SIG-M5 (cell line): ENCODE results near the gene HK1.
"Not testable (repeated sequence)": the region's sequence is repeated elsewhere in the genome, so short reads cannot be mapped to it uniquely, and the experiment has no call there.

Experiments
- DNase-seq: peaks from one replicate; lab custom pipeline; 2025; lab: John Stamatoyannopoulos, UW

The HK1 gene

DNA sequence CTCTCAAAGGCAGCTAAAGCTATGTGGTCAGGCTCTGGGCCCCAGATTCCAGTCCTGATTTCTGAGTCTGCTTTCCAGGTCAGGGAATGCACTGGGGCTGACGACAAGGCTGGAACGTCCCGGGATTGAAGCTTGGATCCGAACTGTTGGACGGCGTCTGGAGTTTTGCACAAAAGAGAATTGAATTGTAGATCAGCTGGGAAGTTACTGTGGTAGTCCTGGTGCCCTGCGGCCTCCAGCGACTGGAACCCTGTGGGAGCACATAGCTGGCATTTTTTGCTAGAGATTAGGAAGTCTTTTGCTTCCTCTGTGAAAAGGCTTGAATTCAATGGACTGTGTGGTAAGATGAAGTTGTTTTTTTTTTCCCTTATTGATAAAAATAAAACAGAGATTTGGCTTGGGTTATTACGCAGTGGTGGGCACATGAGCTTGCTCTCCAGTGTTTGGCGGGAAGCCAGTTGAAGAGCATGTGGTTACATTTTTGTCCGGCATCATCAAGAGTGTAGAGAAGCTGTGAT is at the start of gene HK1:
HK1 (plus strand) TSS at position 51 of the 518 bp plus-strand sequence.
- no peak for DNase-seq

GRCh38 chr10:69229616-69229916 is 48.7 kb upstream of the HK1 start:
- DNase-seq: no peak

DNA sequence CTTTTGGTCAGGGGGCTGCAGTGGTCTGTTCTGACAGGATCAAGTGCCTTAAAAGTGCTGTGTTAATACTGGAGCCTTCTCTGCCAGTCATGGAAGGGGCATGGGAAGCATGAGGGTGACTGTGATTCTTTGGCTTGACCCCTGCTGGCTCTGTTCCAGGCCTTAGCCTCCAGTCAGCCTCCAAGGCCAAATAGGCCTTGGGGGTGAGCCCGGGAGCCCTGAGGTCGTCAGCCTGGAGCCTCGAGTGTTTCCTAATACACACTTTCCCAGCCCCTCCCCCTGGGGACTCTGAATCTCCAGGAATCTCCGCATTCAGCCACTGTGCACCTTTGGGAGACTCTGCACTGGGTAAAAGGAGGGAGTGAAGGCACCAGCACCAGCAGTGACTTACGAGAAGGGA is 48.2 kb upstream of the HK1 start:
- DNase-seq: no peak

GRCh38 chr10:69232252-69232651 is 46.0 kb upstream of the HK1 start:
- DNase-seq: no peak

DNA sequence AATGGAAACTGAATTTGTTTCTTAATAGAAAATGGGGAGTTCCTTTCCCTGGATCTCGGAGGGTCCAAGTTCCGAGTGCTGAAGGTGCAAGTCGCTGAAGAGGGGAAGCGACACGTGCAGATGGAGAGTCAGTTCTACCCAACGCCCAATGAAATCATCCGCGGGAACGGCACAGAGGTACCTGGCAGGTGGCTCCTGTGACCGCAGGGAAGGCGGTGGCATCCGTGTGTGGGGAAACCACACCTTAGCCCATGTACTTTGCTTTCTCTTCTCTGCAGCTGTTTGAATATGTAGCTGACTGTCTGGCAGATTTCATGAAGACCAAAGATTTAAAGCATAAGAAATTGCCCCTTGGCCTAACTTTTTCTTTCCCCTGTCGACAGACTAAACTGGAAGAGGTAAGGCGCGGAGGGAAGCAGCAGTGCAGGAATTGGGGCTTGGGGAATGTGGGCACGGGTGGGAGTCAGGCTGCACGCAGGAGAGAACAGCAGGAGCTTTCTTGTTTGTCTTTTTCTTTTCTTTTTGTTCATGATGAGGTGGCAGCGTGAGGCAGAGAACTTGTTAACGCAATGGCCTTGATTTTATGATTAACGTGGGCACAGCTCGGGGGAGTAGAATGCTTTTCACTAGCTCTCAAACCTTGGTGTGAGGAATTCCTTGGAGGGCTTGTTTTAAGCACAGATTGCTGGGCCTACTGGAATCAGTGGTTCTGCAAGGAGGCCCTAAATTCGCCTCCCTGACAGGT is 45.4 kb upstream of the HK1 start:
- no peak for DNase-seq

DNA sequence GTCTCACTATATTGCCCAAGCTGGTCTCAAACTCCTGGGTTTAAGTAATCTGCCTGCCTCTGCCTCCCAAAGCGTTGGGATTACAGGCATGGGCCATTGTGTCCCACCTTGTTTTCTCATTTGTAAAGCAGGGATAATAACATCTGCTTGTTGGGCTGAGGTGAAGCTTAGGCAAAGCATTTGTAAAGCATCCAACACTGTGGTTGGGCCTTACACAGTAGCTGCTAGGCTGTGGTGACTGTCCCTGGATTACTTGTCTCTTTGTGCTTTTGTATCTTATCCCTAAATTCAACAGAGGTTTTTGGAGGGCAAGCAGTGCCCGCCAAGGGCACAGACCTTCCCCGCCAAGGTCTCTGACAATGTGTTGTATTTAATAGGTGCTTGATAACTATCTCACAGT is 43.8 kb upstream of the HK1 start:
- DNase-seq: no peak

- no peak for DNase-seq
Measured at GRCh38 chr10:69237528-69238159, 40.7 kb upstream of the HK1 start.

DNA sequence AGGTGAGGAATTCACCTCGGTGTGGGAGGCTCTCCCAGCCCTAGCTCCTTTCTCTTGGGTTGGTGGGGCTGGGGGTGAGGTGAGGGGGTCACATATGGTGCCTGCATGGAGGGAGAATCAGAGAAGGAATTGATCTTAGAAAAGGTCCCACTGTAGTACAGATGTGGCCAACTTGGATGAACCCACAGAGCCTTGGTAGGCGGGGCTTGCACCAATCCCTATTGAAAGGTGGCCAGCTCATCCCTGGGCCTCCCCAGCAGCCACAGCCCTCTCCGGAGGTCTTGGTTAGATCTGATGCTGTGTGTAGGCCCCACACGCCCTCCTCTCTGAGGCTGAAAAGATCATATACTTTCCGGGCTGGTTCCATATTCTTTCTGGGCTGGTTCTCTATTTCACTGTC is 39.2 kb upstream of the HK1 start:
- DNase-seq: no peak

DNA sequence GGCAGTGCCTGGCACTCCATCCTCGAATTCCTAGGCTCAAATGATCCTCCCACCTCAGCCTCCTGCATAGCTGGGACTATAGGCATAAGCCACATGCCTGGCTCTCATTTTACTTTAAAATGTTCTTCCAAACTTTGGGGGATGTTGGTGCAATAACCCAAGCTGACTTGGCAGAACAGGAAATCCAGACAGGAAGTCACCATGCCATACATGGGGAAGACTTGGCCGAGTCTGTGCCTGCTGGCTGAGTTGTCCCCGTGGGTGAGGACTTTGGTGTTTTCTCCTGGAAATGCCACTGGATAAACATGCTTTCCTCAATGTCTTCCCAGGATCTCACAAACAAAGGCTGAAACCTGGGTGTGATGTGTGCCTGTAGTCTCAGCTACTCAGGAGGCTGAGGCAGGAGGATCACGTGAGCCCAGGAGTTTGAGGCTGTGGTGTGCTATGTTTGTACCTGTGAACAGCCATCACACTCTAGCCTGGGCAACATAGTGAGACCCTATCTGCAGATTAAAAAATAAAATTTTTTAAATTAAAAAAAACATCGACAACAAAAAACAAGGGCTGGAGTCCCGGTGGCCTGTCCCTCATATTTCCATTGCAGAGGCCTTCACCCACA is 38.4 kb upstream of the HK1 start:
- no peak for DNase-seq

DNA sequence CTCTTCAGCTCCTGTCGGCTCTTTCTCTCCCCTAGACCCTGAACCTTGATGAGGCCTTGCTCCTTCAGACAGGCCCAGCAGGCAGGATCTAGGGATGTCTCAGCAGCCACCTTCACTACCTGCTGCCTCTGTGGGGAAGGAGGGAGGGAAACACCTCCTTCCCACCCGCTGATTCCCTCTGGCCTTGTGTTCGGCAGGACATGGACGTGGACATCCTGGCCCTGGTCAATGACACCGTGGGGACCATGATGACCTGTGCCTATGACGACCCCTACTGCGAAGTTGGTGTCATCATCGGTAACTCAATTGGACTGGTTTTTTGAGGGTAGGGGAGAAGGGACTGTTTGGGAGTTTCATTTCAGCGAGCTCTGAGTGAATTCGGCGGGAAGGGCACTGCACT is 37.8 kb upstream of the HK1 start:
- DNase-seq: no peak

- no peak for DNase-seq
Measured at GRCh38 chr10:69241575-69241974, 36.7 kb upstream of the HK1 start.

- DNase-seq: no peak
Measured at GRCh38 chr10:69242040-69242851, 36.0 kb upstream of the HK1 start.

DNA sequence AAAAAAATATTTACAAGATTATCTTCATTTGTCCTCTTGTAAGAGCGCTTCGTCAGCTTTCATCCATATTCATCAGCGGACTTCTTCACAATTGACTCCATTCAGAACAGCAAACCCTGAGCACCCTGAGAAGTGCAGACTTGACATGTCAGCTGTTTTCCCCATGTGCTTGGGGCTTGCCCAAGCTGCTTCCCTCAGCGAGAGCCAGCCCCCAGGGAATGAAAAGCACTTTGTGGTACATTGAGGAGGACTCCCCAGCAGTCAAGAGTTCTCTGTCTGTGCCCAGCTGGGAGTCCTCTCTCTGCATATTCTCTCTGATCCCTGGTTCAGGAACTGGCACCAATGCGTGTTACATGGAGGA is 35.5 kb upstream of the HK1 start:
- no peak for DNase-seq

DNA sequence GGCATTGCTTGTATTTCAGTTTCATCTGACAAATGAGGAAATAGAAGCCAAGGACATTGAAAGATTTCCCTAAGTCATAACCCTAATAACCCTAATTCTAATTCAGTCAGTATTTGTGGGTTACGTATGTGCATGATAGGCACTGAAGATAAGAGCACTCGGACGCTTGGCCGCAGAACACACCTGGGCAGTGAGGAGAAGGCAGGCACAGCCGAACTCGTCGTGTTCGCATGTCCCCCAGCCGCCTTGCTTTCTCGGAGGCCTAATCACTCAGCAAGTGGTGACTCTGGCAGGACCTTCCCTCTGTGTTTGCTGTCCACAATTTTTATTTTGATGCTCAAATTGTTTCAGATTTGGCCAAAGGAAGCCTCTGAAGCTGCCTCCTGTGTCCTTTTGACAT is 34.5 kb upstream of the HK1 start:
- no peak for DNase-seq

DNA sequence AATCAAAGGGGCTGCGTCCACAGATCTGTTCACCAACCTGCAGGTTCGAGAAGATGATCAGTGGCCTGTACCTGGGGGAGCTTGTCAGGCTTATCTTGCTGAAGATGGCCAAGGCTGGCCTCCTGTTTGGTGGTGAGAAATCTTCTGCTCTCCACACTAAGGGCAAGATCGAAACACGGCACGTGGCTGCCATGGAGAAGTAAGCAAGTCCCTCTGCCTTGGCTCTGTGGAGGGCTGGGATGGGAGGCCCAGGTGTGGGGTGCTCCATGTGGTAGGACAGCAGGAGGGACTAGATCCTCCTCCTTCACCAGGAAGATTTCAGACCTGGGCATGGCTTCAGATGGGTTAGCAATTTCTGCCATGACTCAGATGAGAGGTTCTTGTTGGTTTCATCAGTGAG is 32.3 kb upstream of the HK1 start:
- DNase-seq: no peak

- DNase-seq: no peak
Measured at GRCh38 chr10:69246581-69247312, 31.5 kb upstream of the HK1 start.

DNA sequence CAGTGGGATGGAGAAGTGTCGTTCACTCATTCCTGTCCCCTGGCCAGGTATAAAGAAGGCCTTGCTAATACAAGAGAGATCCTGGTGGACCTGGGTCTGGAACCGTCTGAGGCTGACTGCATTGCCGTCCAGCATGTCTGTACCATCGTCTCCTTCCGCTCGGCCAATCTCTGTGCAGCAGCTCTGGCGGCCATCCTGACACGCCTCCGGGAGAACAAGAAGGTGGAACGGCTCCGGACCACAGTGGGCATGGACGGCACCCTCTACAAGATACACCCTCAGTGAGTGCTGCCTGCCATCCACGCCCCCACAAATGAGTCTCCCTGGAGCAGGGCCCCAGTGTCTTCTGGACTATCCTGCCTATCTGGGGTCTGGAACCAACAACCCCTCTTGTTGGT is 31.0 kb upstream of the HK1 start:
- DNase-seq: no peak

GRCh38 chr10:69248117-69248730 is 30.1 kb upstream of the HK1 start:
- no peak for DNase-seq

GRCh38 chr10:69250041-69250440 is 28.3 kb upstream of the HK1 start:
- no peak for DNase-seq

- not testable (repeated sequence) for DNase-seq
Measured at GRCh38 chr10:69251417-69251816, 26.9 kb upstream of the HK1 start.

- no peak for DNase-seq
Measured at GRCh38 chr10:69253171-69253570, 25.1 kb upstream of the HK1 start.

DNA sequence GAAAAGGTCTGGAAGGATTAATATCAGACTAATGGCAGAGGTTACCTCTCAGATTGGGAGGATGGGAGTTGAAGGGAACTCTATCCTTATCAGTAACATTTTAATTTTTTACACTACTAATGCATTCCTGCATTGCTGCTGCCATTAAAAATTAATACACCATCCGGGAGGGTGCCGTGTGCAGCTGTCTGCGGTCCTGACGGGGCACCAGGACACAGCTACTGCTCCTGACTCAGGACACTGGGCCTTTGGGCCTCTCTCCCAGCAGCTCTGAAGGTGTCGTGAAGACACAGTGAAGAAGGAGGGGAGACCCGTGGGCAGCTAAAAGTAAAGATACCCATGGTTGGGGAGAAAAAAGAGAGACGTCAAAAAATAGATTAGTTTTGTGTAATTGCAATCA is 23.4 kb upstream of the HK1 start:
- no peak for DNase-seq
